GM18519 (cell line): Measurements from ENCODE around the gene CUL7.

ENCODE experiments used
- ATAC-seq: cut with Tn5 transposase; IDR thresholded peaks from one replicate; pipeline ENCODE4 v1.9.1; 2021; ENCODE audit warnings: mild to moderate bottlenecking, moderate library complexity; ENCODE audit not compliant: unreplicated experiment, low FRiP score

Gene CUL7

DNA sequence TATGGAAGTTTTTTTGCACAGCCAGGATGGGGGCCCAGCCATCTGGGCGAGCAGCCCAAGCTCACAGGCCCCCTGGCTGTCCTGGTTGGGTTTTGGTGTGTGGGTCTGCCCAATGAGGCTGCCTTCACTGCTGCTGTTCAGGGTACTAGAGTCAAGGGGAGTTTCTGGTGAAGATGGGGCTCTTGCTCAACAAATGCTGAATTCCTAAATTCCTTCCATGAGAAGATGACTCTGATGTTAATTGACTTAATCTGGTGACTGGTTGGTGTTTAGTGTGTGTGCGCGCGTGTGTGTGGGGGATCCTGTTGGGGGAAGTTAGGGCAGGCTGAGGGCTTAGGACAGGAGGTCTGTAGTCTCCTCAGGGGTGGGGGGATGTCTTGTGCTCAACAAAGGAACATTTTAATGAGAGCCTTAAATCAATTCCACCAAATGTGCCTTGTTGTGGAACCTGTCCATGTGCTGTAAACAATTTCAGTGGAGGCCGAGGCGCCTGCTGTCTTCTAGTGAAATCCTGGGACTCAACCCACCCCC lies 24.4 kb upstream of the CUL7 start:
- no peak for ATAC-seq

DNA sequence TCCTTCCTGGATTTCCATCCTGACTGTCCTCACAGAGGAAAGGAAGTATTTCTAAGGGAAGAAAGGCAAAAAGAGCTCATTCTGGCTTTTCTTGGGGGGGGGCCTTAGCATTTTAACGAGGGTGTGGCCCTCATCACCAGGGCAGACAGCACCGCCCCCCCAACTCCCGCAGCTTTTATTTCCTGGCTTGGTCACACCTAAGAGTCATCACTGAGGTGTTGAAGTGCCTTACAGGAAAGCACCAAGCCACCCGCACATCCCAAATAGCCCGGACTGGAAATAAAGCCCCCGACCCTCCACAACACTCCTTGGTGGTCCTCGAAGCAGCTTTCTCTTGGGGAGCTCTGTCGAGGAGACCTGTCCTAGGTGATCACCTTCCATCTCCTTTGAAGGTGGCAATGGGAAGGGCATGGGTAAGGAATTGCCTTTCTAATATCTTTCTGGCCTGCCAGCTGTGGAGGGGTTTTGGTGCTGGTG lies 23.7 kb upstream of the CUL7 start:
- ATAC-seq = no peak

GRCh38 chr6:43076464-43077332 lies 23.0 kb upstream of the CUL7 start:
- no peak for ATAC-seq

GRCh38 chr6:43075670-43076463 lies 22.2 kb upstream of the CUL7 start, which contains the start of gene PTK7:
Gene PTK7 (plus strand): TSS chr6:43076314. CDS start chr6:43076489, 175 bp downstream.
- ATAC-seq = no peak

GRCh38 chr6:43074847-43075669 lies 21.4 kb upstream of the CUL7 start:
- ATAC-seq = no peak

GRCh38 chr6:43070028-43070632 lies 16.5 kb upstream of the CUL7 start:
- no peak for ATAC-seq

- ATAC-seq = no peak
These were observed 9.2 kb upstream of the CUL7 start for GRCh38 chr6:43062818-43063217.

GRCh38 chr6:43061861-43062260 lies 8.2 kb upstream of the CUL7 start:
- no peak for ATAC-seq

DNA sequence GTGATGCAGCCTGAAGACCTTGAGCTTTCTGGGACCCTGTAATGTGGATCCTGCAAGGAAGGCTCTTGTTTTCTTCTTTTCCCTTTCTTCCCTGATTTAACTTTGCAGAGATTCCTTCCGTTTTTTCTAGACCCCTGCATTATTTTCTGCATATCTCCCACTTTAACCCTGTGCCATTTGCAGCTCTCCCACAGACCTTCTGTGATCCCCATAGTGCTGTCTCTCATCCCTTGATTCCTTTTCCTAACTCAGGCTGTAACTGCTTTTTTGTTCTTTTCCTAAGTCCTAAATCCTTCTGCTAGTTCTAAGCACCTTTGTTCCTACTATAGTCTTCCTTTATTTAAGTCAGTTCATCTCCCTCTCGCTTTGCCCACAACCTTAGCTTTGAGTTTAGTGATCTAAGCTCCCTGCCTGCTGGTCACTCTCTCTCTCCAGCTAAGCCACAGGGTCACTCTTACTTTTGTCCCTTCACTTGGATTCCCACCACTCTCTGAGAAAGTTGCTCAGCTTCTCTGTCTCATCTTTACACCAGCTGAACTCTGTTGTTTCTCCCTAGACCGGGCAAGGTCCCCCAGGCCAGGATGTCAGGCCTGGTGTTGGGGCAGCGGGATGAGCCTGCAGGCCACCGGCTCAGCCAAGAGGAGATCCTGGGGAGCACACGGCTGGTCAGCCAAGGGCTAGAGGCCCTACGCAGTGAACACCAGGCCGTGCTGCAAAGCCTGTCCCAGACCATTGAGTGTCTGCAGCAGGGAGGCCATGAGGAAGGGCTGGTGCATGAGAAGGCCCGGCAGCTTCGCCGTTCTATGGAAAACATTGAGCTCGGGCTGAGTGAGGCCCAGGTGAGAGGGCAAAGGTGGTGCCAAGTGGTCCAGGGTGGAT lies 7.3 kb upstream of the CUL7 start:
- no peak for ATAC-seq

DNA sequence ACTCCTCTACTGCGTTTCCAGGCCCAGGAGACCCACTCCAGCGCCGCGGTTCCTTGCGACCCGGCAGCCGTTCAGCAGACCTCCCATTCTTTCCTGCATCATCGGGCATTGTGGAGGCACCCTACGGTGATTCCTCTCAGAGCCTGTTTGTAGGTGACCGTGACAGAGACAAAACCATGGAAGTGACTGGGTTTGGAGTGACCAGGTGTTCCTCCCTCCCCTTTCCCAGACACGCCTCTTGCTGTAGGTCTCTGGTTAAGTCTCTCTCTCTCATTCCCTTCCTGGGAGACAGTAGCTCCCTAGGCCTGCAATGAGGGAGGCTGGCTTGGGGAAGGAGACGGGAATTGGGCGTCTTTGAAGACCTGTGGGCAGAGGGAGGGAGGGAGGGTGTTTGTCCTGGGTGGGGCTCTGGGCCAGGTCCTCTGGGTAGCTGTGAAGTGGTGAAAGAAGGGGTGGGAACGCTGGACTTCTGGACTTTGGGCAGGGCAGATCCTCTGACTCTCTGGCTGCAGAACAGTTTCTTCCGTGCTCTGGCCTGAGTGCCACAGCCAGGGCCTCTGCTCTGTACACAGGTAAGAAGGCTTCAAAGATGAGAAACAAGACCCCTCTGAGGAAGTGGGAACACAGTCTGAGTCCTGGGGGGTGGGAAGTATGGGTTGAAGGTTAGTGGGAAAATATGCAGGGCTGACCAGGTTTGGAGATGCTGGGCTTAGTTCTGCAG lies 6.5 kb upstream of the CUL7 start:
- ATAC-seq = no peak

- peak; percentile 76 for ATAC-seq
These were observed 5.8 kb upstream of the CUL7 start, which contains the start of the genes KLC4 and MRPL2 for GRCh38 chr6:43059168-43060033. Gene KLC4 (plus strand): TSS chr6:43059631. CDS start chr6:43061336, 1,705 bp downstream. Gene MRPL2 (minus strand): TSS chr6:43059434. CDS start chr6:43059381, 53 bp downstream.

GRCh38 chr6:43058531-43058930 lies 4.9 kb upstream of the CUL7 start:
- ATAC-seq = no peak

DNA sequence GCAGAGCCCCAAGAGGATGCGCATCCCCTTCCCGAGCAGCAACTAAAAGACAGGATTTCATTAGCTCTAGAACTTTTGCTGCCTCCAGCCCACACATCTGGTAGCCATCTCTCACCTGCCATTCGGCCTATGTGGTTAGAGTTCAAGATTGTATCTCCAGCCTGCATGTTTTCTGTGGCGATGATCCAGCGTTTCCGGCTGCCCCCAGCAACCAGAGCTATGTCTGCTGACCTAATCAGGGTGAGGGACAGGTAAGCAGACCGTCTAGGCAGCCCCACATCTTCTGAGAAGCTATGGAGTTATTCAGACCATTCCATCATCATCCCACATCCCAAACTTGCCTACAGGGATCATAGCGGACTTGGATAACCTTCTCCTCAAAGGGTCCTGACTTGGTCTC lies 2.3 kb upstream of the CUL7 start:
- no peak for ATAC-seq

- no peak for ATAC-seq
These were observed 724 bp upstream of the CUL7 start for GRCh38 chr6:43054206-43054943.

GRCh38 chr6:43052842-43053544 lies 658 bp downstream of the CUL7 start:
- no peak for ATAC-seq
